DMS114 treated with DMSO at 0.1 percent for 48 hours (cell line): Measurements from ENCODE around the gene TLL2.
A peak's percentile ranks its signal among the peaks of the same experiment; 100 is the strongest.

ENCODE experiments used
- DNase-seq: peaks from one replicate; lab custom pipeline; 2025; ENCODE audit not compliant: unreplicated experiment; lab: John Stamatoyannopoulos, UW

The TLL2 gene

GRCh38 chr10:96367470-96367869, 146.3 kb downstream of the TLL2 start:
- no peak for DNase-seq

- DNase-seq: no peak
Observed at GRCh38 chr10:96366508-96366907, 147.2 kb downstream of the TLL2 start.

- no peak for DNase-seq
Observed at GRCh38 chr10:96365571-96365970, 148.2 kb downstream of the TLL2 start.

- no peak for DNase-seq
Observed at GRCh38 chr10:96360766-96361165, 153.0 kb downstream of the TLL2 start.

- DNase-seq: no peak
Observed at GRCh38 chr10:96360331-96360730, 153.4 kb downstream of the TLL2 start.

GRCh38 chr10:96359616-96360015, 154.1 kb downstream of the TLL2 start:
- DNase-seq: no peak

- DNase-seq: no peak
Observed at GRCh38 chr10:96358851-96359540, 154.7 kb downstream of the TLL2 start, which contains the start of gene OPALIN. Gene OPALIN, minus strand, starts transcription at chr10:96359002. Its CDS starts 106 bp downstream, at chr10:96358896.

GRCh38 chr10:96357038-96357620, 156.6 kb downstream of the TLL2 start:
- DNase-seq: no peak

GRCh38 chr10:96352582-96352981, 161.1 kb downstream of the TLL2 start:
- no peak for DNase-seq

- DNase-seq: no peak
Observed at GRCh38 chr10:96352027-96352426, 161.7 kb downstream of the TLL2 start.

- DNase-seq: no peak
Observed at GRCh38 chr10:96346295-96346694, 167.4 kb downstream of the TLL2 start.

GRCh38 chr10:96345222-96345621, 168.5 kb downstream of the TLL2 start:
- DNase-seq: no peak

- DNase-seq: no peak
Observed at GRCh38 chr10:96344178-96344577, 169.5 kb downstream of the TLL2 start.

GRCh38 chr10:96342402-96342801, 171.3 kb downstream of the TLL2 start:
- no peak for DNase-seq

GRCh38 chr10:96341219-96342182, 172.2 kb downstream of the TLL2 start:
- no peak for DNase-seq

- DNase-seq: peak; percentile 38
Observed at GRCh38 chr10:96339956-96340904, 173.5 kb downstream of the TLL2 start.

- no peak for DNase-seq
Observed at GRCh38 chr10:96339383-96339782, 174.3 kb downstream of the TLL2 start.

- no peak for DNase-seq
Observed at GRCh38 chr10:96338279-96338925, 175.3 kb downstream of the TLL2 start.

GRCh38 chr10:96337106-96337505, 176.6 kb downstream of the TLL2 start:
- no peak for DNase-seq
